Thyroid gland (tissue), 4 donors: ENCODE results near the gene JPH2. TPM values are rescaled to one million over a fixed set of nuclear protein-coding genes. Genes with fewer than 3 reads are reported as not detected.

ENCODE experiments used
- DNase-seq, 2 donors: peaks; one replicate each; pipeline ENCODE4 v3.0.0-alpha.2; 2019
- H3K27ac ChIP-seq, 3 donors: fragments of 200-600 bp; sonication (generic); 1 replicate in 2 of 3; 2 replicates in 1 of 3; pipeline ENCODE4 v1.5.1; 2016 to 2019; ENCODE audit warnings: mild to moderate bottlenecking in 1 of 3, moderate library complexity in 1 of 3
- H3K27me3 ChIP-seq: fragments of 200-600 bp; sonication (generic); one replicate; pipeline ENCODE4 v1.5.1; 2019
- H3K36me3 ChIP-seq, 2 donors: fragments of 200-600 bp; sonication (generic); one replicate each; pipeline ENCODE4 v1.5.1; 2016 to 2019
- H3K4me1 ChIP-seq, 2 donors: fragments of 200-600 bp; sonication (generic); one replicate each; pipeline ENCODE4 v1.5.1; 2017 to 2019
- H3K4me3 ChIP-seq, 3 donors: fragments of 200-600 bp; sonication (generic); replicated peaks in 1 of 3; 1 replicate in 2 of 3; 2 replicates in 1 of 3; pipeline ENCODE4 v1.5.1; 2016; ENCODE audit warnings: mild to moderate bottlenecking in 1 of 3
- H3K9me3 ChIP-seq: fragments of 200-600 bp; sonication (generic); one replicate; pipeline ENCODE4 v1.5.1; 2017
- CTCF ChIP-seq, 6 experiments: fragments of 200-600 bp in 3 of 6; fragments of 450-650 bp in 3 of 6; sonication (generic) in 3 of 6; IDR thresholded peaks; one replicate each; pipeline ENCODE4 v1.5.1; 2016 to 2019; ENCODE audit warnings: antibody characterized with exemption in 6 of 6, mild to moderate bottlenecking in 2 of 6, inconsistent platforms in 1 of 6, moderate library complexity in 1 of 6
- POLR2A ChIP-seq, 2 donors: fragments of 450-650 bp; IDR thresholded peaks; one replicate each; pipeline ENCODE4 v1.6.1; 2017; ENCODE audit warnings: antibody characterized with exemption in 2 of 2, mild to moderate bottlenecking in 2 of 2, moderate library complexity in 1 of 2
- WGBS, 2 donors: methylation state at CpG; one replicate each; pipeline ENCODE4 v1.1.5; 2017; 5-methylcytosine and 5-hydroxymethylcytosine counted together
- intact Hi-C: fragments of 100-400 bp; cut with DNase I; formaldehyde crosslinking; loops from one replicate; pipeline ENCODE4 v1.15.1; 2023
- total RNA-seq, 4 donors: library from RNA; depleted of rRNA; stranded (reverse); fragments of >200 nt; gene quantifications; one replicate each; pipeline ENCODE4 v1.2.3, GENCODE V29; 2016

JPH2 gene
- total RNA-seq, 4 donors from 2014 or later, result 0.67 to 2.3 (median 1.8) TPM

GRCh38 chr20:44153636-44154043, 33.3 kb downstream of the JPH2 start:
- no peaks in the 10 kb centered on the region for H3K4me1 ChIP-seq

GRCh38 chr20:44151621-44152416, 35.2 kb downstream of the JPH2 start:
- Histone ChIP-seq H3K4me1 (no peaks in the 10 kb centered on the region), H3K4me3 (no peak overlapping the region), H3K27ac (no peak overlapping the region), H3K9me3 (no peaks in the 10 kb centered on the region), H3K27me3 (no peaks in the 10 kb centered on the region), H3K36me3 (no peaks in the 10 kb centered on the region)
- no peak for TF ChIP-seq CTCF (IDR thresholded peaks at IDR 0.05)
- no peak for TF ChIP-seq POLR2A (IDR thresholded peaks at IDR 0.05)
- WGBS, 2 donors, result 84 to 89% methylated on average over 14 of the region's 14 CpGs
- no peak for DNase-seq
- intact Hi-C loops, result no loop called here

More at GRCh38 chr20:44153636-44154043, 33.3 kb downstream of the JPH2 start:
- H3K4me3 ChIP-seq, result no peak overlapping the region
- no peaks in the 10 kb centered on the region for H3K36me3 ChIP-seq
- 58 to 67% methylated on average over 6 of the region's 6 CpGs for WGBS, 2 donors
- no peak for DNase-seq
- no peak overlapping the region for H3K27ac ChIP-seq
- intact Hi-C loops, result no loop called here
- no peaks in the 10 kb centered on the region for H3K27me3 ChIP-seq
- no peaks in the 10 kb centered on the region for H3K9me3 ChIP-seq
- TF ChIP-seq CTCF (IDR thresholded peaks at IDR 0.05), result no peak
- TF ChIP-seq POLR2A (IDR thresholded peaks at IDR 0.05), result no peak

GRCh38 chr20:44146272-44146671, 40.7 kb downstream of the JPH2 start:
- Histone ChIP-seq H3K27me3 (no peaks in the 10 kb centered on the region), H3K36me3 (no peaks in the 10 kb centered on the region), H3K4me1 (no peaks in the 10 kb centered on the region), H3K9me3 (no peaks in the 10 kb centered on the region), H3K4me3 (no peak overlapping the region), H3K27ac (no peak overlapping the region)
- TF ChIP-seq POLR2A (IDR thresholded peaks at IDR 0.05), result no peak
- TF ChIP-seq CTCF (IDR thresholded peaks at IDR 0.05), result no peak
- 72 to 73% methylated on average over 4 of the region's 4 CpGs for WGBS, 2 donors
- no peak for DNase-seq
- intact Hi-C loops, result no loop called here

- Histone ChIP-seq H3K4me1 (no peaks in the 10 kb centered on the region), H3K27me3 (no peaks in the 10 kb centered on the region), H3K36me3 (no peaks in the 10 kb centered on the region), H3K27ac (no peak overlapping the region), H3K9me3 (no peaks in the 10 kb centered on the region), H3K4me3 (no peak overlapping the region)
- intact Hi-C loops, result no loop called here
- WGBS, 2 donors, result 83 to 85% methylated on average over 18 of the region's 18 CpGs
- DNase-seq, result no peak
- TF ChIP-seq CTCF (IDR thresholded peaks at IDR 0.05) (no peak), POLR2A (IDR thresholded peaks at IDR 0.05) (no peak)
Observed at GRCh38 chr20:44145131-44145775, 41.7 kb downstream of the JPH2 start.

GRCh38 chr20:44143936-44144335, 43.1 kb downstream of the JPH2 start:
- intact Hi-C loops, result no loop called here
- no peak overlapping the region for H3K27ac ChIP-seq

More at GRCh38 chr20:44143936-44144335, 43.1 kb downstream of the JPH2 start:
- Histone ChIP-seq H3K27me3 (no peaks in the 10 kb centered on the region), H3K36me3 (no peaks in the 10 kb centered on the region), H3K9me3 (no peaks in the 10 kb centered on the region), H3K4me3 (no peak overlapping the region), H3K4me1 (no peaks in the 10 kb centered on the region)
- no peak for DNase-seq
- WGBS, 2 donors, result 82 to 84% methylated on average over 10 of the region's 10 CpGs
- no peak for TF ChIP-seq POLR2A (IDR thresholded peaks at IDR 0.05)
- no peak for TF ChIP-seq CTCF (IDR thresholded peaks at IDR 0.05)
